OCI-LY3 (cell line): Measurements from ENCODE around the gene FNIP2.

ENCODE experiments used
- H2AFZ ChIP-seq: fragments of 200-600, 300-600 bp; shearing (Covaris generic); 2 replicates; pipeline ENCODE4 v1.6.0; 2014; ENCODE audit warnings: antibody characterized with exemption, low read depth, low read length
- H3K27ac ChIP-seq: fragments of 200-600, 300-600 bp; sonication (generic); 2 replicates; pipeline ENCODE4 v1.5.1; 2014; ENCODE audit warnings: mild to moderate bottlenecking, low read length, moderate library complexity, mixed read lengths
- H3K27me3 ChIP-seq: fragments of 200-600, 300-600 bp; sonication (generic); 2 replicates; pipeline ENCODE4 v1.6.1; 2014; ENCODE audit warnings: low read depth, low read length, mixed read lengths
- H3K36me3 ChIP-seq: fragments of 200-600, 300-600 bp; sonication (generic); replicated peaks from 2 replicates; pipeline ENCODE3; 2014; ENCODE audit warnings: low read depth, low read length, mixed read lengths
- H3K4me1 ChIP-seq: fragments of 300-600, 200-600 bp; sonication (generic); 2 replicates; pipeline ENCODE4 v1.6.1; 2014; ENCODE audit warnings: low read length, mixed read lengths
- H3K4me2 ChIP-seq: fragments of 200-600, 300-600 bp; sonication (generic); 2 replicates; pipeline ENCODE4 v1.6.1; 2014; ENCODE audit warnings: low read length, mixed read lengths
- H3K4me3 ChIP-seq: fragments of 300-600, 200-600 bp; sonication (generic); 2 replicates; pipeline ENCODE4 v1.5.1; 2014; ENCODE audit warnings: antibody characterized with exemption, mild to moderate bottlenecking, low read length, moderate library complexity
- H3K79me2 ChIP-seq: fragments of 300-600, 200-600 bp; shearing (Covaris generic); 2 replicates; pipeline ENCODE4 v1.6.1; 2014; ENCODE audit warnings: mild to moderate bottlenecking, low read length, mixed read lengths
- H3K9ac ChIP-seq: fragments of 300-600, 200-600 bp; shearing (Covaris generic); 2 replicates; pipeline ENCODE4 v1.6.0; 2014; ENCODE audit warnings: mild to moderate bottlenecking, low read length, moderate library complexity
- H3K9me3 ChIP-seq: fragments of 200-600, 300-600 bp; shearing (Covaris generic); 2 replicates; pipeline ENCODE4 v1.6.1; 2014; ENCODE audit warnings: low read length, mixed read lengths; ENCODE audit not compliant: insufficient read depth
- H4K20me1 ChIP-seq: fragments of 200-600, 300-600 bp; sonication (generic); 2 replicates; pipeline ENCODE4 v1.6.1; 2016; ENCODE audit warnings: low read length, mixed read lengths; ENCODE audit not compliant: insufficient read depth
- EZH2phosphoT487 ChIP-seq: fragments of 200-600 bp; shearing (Covaris generic); IDR thresholded peaks from 2 replicates; pipeline ENCODE4 v1.6.1; 2018; ENCODE audit warnings: antibody characterized with exemption, mixed run types, low read depth
- TF ChIP-seq, protein P1 (sequence below): fragments of 200-600, 300-600 bp; sonication (generic); IDR thresholded peaks from 2 replicates; pipeline ENCODE4 v1.5.1; 2014; ENCODE audit warnings: antibody characterized with exemption, low read length, low read depth

Gene FNIP2

DNA sequence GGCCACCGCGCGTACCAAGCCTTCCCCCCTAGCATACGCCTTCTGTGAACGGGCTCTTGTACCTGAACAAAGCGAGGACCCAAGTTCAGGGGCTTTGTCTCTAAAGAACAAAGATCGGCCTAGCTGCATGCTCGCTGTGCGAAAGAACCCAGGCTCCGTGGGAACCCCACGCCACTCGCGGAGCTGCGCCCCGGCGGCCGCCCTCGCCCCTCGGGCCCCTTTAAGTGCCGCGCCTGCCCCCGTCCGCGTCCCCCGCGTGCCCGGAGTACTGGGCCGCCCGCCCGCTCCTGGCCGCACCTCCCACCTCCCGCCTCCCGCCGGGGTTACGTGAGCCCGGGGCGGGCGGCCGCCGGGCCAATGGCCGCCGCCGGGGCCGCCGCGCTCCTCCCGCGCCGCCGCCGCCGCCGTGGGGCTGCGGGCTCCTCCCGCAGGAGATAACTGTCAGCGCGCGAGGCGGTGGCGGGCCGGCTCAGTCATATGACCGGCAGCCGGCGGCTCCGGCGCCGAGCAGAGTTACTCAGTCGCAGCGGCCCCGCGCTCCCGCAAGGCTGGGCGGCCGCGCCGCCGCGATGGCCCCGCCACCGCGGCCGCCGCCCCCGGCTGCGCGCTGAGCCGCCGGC lies at the start of gene FNIP2:
FNIP2 (plus strand) TSS at position 472 of the 620 bp plus-strand sequence. CDS start 187 bp downstream, outside the sequence.
- Histone ChIP-seq H2AFZ (no peak within 1 kb of the TSS), H3K36me3 (no peaks in the 10 kb centered on the region), H3K9ac (no peak within 1 kb of the TSS), H3K4me2 (no peak within 1 kb of the TSS), H3K27ac (no peak within 1 kb of the TSS), H3K9me3 (no peaks in the 10 kb centered on the region), H3K27me3 (peaks cover 59% of the 10 kb centered on the region), H3K4me1 (no peaks in the 10 kb centered on the region), H3K4me3 (no peak within 1 kb of the TSS), H4K20me1 (no peaks in the 10 kb centered on the region), H3K79me2 (no peaks in the 10 kb centered on the region)
- no peak for TF ChIP-seq EZH2phosphoT487
- TF ChIP-seq, protein P1, sequence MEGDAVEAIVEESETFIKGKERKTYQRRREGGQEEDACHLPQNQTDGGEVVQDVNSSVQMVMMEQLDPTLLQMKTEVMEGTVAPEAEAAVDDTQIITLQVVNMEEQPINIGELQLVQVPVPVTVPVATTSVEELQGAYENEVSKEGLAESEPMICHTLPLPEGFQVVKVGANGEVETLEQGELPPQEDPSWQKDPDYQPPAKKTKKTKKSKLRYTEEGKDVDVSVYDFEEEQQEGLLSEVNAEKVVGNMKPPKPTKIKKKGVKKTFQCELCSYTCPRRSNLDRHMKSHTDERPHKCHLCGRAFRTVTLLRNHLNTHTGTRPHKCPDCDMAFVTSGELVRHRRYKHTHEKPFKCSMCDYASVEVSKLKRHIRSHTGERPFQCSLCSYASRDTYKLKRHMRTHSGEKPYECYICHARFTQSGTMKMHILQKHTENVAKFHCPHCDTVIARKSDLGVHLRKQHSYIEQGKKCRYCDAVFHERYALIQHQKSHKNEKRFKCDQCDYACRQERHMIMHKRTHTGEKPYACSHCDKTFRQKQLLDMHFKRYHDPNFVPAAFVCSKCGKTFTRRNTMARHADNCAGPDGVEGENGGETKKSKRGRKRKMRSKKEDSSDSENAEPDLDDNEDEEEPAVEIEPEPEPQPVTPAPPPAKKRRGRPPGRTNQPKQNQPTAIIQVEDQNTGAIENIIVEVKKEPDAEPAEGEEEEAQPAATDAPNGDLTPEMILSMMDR, result no peak

DNA sequence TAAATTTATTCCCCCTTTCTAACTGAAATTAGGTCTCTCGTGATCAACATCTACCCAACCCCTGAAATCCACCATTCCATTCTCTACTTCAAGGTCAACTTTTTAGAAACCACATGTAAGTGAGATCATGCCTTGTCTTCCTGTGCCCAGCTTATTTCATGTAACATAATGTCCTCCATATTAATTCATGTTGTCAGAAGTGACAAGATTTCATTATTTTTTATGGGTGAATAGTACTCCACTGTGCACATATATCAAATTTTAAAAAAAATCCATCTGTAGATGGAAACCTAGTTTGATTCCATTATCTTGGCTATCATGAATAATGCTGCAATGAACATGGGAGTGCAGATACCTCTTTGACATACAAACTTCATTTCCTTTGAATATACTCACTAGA lies 47.1 kb upstream of the FNIP2 start:
- TF ChIP-seq, protein P1, result no peak
- TF ChIP-seq EZH2phosphoT487, result no peak
- Histone ChIP-seq H3K4me1 (peaks cover 9% of the 10 kb centered on the region), H3K36me3 (peaks cover 40% of the 10 kb centered on the region), H3K27me3 (peaks cover 9% of the 10 kb centered on the region; the same call in 1 of the 2 replicates), H3K4me3 (peak overlapping the region; percentile 80), H4K20me1 (no peaks in the 10 kb centered on the region), H2AFZ (no peak overlapping the region), H3K79me2 (peaks cover 23% of the 10 kb centered on the region), H3K9ac (no peak overlapping the region), H3K9me3 (no peaks in the 10 kb centered on the region), H3K27ac (no peak overlapping the region), H3K4me2 (peak overlapping the region; percentile 94)

DNA sequence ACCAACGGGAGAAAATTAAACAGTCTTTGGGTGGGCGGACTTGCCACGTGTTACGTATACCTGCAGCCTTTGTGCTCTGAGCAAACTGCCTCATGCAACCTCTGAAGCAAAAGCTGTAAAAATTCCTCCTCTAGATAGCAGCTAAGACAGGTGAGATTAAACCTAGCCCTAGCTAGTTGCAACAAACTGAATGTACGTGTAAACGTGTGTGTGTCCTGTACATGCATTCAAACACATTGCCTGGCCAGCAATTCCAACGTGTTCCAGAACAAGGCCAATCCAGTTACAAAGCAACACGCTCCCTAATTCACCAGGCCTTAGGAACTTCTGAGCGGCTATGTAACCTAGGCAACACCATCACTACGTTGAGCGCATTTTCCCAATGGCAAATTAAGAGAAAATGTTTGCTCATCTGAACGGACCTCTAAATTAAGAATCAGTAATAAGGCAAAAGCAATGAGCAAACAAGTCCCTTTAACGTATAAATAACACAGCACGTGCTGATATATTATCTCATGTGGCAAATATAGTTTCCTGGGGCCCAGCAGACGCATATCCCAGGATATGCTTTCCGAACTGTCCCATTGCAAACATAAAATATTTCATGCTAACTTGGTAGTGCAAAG lies 46.4 kb upstream of the FNIP2 start:
- TF ChIP-seq, protein P1, result no peak
- no peak for TF ChIP-seq EZH2phosphoT487

DNA sequence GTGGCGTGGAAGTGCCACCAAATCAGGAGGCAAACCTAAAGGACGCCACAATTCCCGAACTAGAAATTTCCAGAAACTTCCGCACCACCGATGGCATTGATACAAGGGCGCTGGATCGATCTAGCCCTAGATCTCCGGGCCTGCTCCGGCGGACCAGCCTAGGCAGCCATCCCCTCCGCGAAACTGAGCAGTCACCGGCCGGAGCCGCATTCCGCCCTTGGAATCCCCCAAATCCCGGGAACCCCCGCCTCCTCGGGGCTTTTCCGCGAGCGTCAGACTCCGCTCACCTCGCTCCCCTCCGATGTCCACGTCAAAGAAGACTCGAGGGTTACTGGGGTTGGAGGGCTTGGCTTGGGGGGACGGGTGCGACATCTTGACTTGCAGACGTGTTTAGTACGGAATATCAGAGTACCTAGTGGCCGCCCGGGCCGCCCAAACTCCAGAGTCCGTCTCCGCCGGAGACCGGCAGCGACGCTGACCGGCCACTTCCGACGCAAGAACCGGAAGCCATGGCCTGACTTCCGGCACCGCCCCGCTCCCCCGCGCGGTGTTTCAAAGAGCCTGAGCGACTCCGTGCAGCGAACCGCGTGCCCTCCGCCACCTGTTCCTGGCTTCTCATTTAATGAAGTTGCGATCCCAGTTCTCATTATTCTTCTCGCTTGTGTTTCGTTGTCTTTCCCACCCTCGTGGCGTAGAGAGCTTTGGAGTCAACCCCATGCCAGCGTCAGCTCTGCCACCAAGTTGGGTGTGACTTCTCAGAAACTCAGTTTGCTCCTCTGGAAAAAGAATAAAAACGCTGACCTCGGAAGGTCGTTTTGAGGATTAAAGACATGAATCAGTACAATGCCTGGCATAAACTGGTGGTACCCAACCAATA lies 45.7 kb upstream of the FNIP2 start, which contains the start of gene PPID:
PPID (minus strand) TSS at position 480 of the 877 bp plus-strand sequence; CDS start at position 372, 108 bp downstream.
- H3K9ac ChIP-seq, result peak within 1 kb of the TSS; percentile 92

More for the DNA sequence above, 46.4 kb upstream of the FNIP2 start:
- Histone ChIP-seq H3K9me3 (no peaks in the 10 kb centered on the region), H3K27me3 (peaks cover 16% of the 10 kb centered on the region), H3K36me3 (peaks cover 37% of the 10 kb centered on the region), H4K20me1 (no peaks in the 10 kb centered on the region), H3K4me2 (peak overlapping the region; percentile 94), H3K9ac (peak overlapping the region; percentile 92), H2AFZ (peak overlapping the region; percentile 100), H3K4me3 (peak overlapping the region; percentile 80), H3K79me2 (peaks cover 23% of the 10 kb centered on the region), H3K27ac (peak overlapping the region; percentile 66), H3K4me1 (peaks cover 9% of the 10 kb centered on the region)

More for the DNA sequence above, 45.7 kb upstream of the FNIP2 start, which contains the start of gene PPID:
- H3K9me3 ChIP-seq, result no peaks in the 10 kb centered on the region
- peaks cover 18% of the 10 kb centered on the region for H3K27me3 ChIP-seq
- TF ChIP-seq EZH2phosphoT487, result no peak
- TF ChIP-seq, protein P1, result no peak
- peaks cover 23% of the 10 kb centered on the region for H3K79me2 ChIP-seq
- H3K36me3 ChIP-seq, result peaks cover 30% of the 10 kb centered on the region
- peaks cover 9% of the 10 kb centered on the region for H3K4me1 ChIP-seq
- peak within 1 kb of the TSS; percentile 94 for H3K4me2 ChIP-seq
- H4K20me1 ChIP-seq, result no peaks in the 10 kb centered on the region
- H2AFZ ChIP-seq, result peak within 1 kb of the TSS; percentile 100
- peak within 1 kb of the TSS; percentile 80 for H3K4me3 ChIP-seq
- H3K27ac ChIP-seq, result peak within 1 kb of the TSS; percentile 66
